ENCODE data around the gene EDC4.

GRCh38 chr16:67828651-67829050 lies 44.2 kb upstream of the EDC4 start:
- no peak for TF ChIP-seq CTCF (IDR thresholded peaks at IDR 0.05)
- no peak for TF ChIP-seq POLR2A (IDR thresholded peaks at IDR 0.05)

All from gastroesophageal sphincter (tissue), 3 donors.